Activated naive CD8-positive, alpha-beta T cell treated with anti-CD3 and anti-CD28 coated beads for 36 hours (primary cell): ENCODE results near the gene ALDH3A1. TPM values are rescaled to one million over a fixed set of nuclear protein-coding genes. Genes with fewer than 3 reads are reported as not detected.

Experiments used
- DNase-seq: peaks from one replicate; pipeline ENCODE4 v3.0.0; 2021
- H3K27ac Mint-ChIP-seq: one replicate; pipeline ENCODE4 v1.8.0; 2022; ENCODE audit warnings: mild to moderate bottlenecking, moderate library complexity, mixed read lengths
- H3K27me3 Mint-ChIP-seq: one replicate; pipeline ENCODE4 v1.8.0; 2022; ENCODE audit warnings: mild to moderate bottlenecking, mixed read lengths
- H3K36me3 Mint-ChIP-seq: one replicate; pipeline ENCODE4 v1.8.0; 2021; ENCODE audit warnings: mild to moderate bottlenecking, mixed read lengths
- H3K4me1 Mint-ChIP-seq: one replicate; pipeline ENCODE4 v1.8.0; 2021; ENCODE audit warnings: mixed read lengths
- H3K4me3 Mint-ChIP-seq: one replicate; pipeline ENCODE4 v1.8.0; 2022; ENCODE audit warnings: mild to moderate bottlenecking, moderate library complexity, mixed read lengths
- H3K9me3 Mint-ChIP-seq: one replicate; pipeline ENCODE4 v1.8.0; 2022; ENCODE audit warnings: mixed read lengths
- total RNA-seq, 2 experiments: library from RNA; stranded (reverse); gene quantifications; one replicate each; pipeline ENCODE4 v1.2.3, GENCODE V29; 2021

The ALDH3A1 gene
- total RNA-seq, 2 experiments from 2014 or later: 0.34 to 0.47 TPM

GRCh38 chr17:19720631-19721426 lies 27.3 kb downstream of the ALDH3A1 start:
- H3K9me3 Mint-ChIP-seq: no peaks in the 10 kb centered on the region
- H3K4me1 Mint-ChIP-seq: peaks cover 14% of the 10 kb centered on the region
- H3K27me3 Mint-ChIP-seq: no peaks in the 10 kb centered on the region
- no peak overlapping the region for H3K27ac Mint-ChIP-seq
- DNase-seq: no peak
- H3K4me3 Mint-ChIP-seq: no peak overlapping the region
- H3K36me3 Mint-ChIP-seq: no peaks in the 10 kb centered on the region

GRCh38 chr17:19720210-19720475 lies 28.0 kb downstream of the ALDH3A1 start:
- Mint-ChIP-seq H3K4me1 (peaks cover 8% of the 10 kb centered on the region), H3K9me3 (no peaks in the 10 kb centered on the region), H3K27ac (no peak overlapping the region), H3K27me3 (no peaks in the 10 kb centered on the region), H3K36me3 (no peaks in the 10 kb centered on the region), H3K4me3 (no peak overlapping the region)
- no peak for DNase-seq

- Mint-ChIP-seq H3K27ac (no peak overlapping the region), H3K36me3 (no peaks in the 10 kb centered on the region), H3K27me3 (no peaks in the 10 kb centered on the region), H3K4me1 (peaks cover 5% of the 10 kb centered on the region), H3K4me3 (no peak overlapping the region), H3K9me3 (no peaks in the 10 kb centered on the region)
- DNase-seq: no peak
Measured at GRCh38 chr17:19719355-19720209, 28.5 kb downstream of the ALDH3A1 start.

GRCh38 chr17:19718613-19719354 lies 29.3 kb downstream of the ALDH3A1 start:
- DNase-seq: no peak
- Mint-ChIP-seq H3K36me3 (no peaks in the 10 kb centered on the region), H3K9me3 (no peaks in the 10 kb centered on the region), H3K4me1 (no peaks in the 10 kb centered on the region), H3K4me3 (no peak overlapping the region), H3K27ac (no peak overlapping the region), H3K27me3 (no peaks in the 10 kb centered on the region)

- no peaks in the 10 kb centered on the region for H3K4me1 Mint-ChIP-seq
- H3K27ac Mint-ChIP-seq: no peak overlapping the region
- H3K36me3 Mint-ChIP-seq: no peaks in the 10 kb centered on the region
- DNase-seq: no peak
- no peak overlapping the region for H3K4me3 Mint-ChIP-seq
- H3K9me3 Mint-ChIP-seq: no peaks in the 10 kb centered on the region
- no peaks in the 10 kb centered on the region for H3K27me3 Mint-ChIP-seq
Measured at GRCh38 chr17:19718041-19718612, 30.0 kb downstream of the ALDH3A1 start.

- Mint-ChIP-seq H3K27ac (no peak overlapping the region), H3K36me3 (no peaks in the 10 kb centered on the region), H3K4me1 (no peaks in the 10 kb centered on the region), H3K4me3 (no peak overlapping the region), H3K27me3 (no peaks in the 10 kb centered on the region), H3K9me3 (no peaks in the 10 kb centered on the region)
- DNase-seq: no peak
Measured at GRCh38 chr17:19717411-19717908, 30.6 kb downstream of the ALDH3A1 start.

- no peaks in the 10 kb centered on the region for H3K27me3 Mint-ChIP-seq
- H3K4me3 Mint-ChIP-seq: no peak overlapping the region
- H3K9me3 Mint-ChIP-seq: no peaks in the 10 kb centered on the region
- DNase-seq: no peak
- H3K27ac Mint-ChIP-seq: no peak overlapping the region
- H3K4me1 Mint-ChIP-seq: no peaks in the 10 kb centered on the region
- H3K36me3 Mint-ChIP-seq: no peaks in the 10 kb centered on the region
Measured at GRCh38 chr17:19717031-19717360, 31.1 kb downstream of the ALDH3A1 start.

- H3K4me1 Mint-ChIP-seq: no peaks in the 10 kb centered on the region
- H3K4me3 Mint-ChIP-seq: no peak within 1 kb of the TSS
- H3K9me3 Mint-ChIP-seq: no peaks in the 10 kb centered on the region
- H3K36me3 Mint-ChIP-seq: no peaks in the 10 kb centered on the region
- no peak for DNase-seq
- H3K27me3 Mint-ChIP-seq: no peaks in the 10 kb centered on the region
- H3K27ac Mint-ChIP-seq: no peak within 1 kb of the TSS
Measured at GRCh38 chr17:19716108-19717030, 31.7 kb downstream of the ALDH3A1 start, which contains the start of gene SLC47A2. Gene SLC47A2 (minus strand): TSS chr17:19716584. CDS start chr17:19716555, 29 bp downstream.

GRCh38 chr17:19714542-19715411 lies 33.3 kb downstream of the ALDH3A1 start:
- H3K27ac Mint-ChIP-seq: no peak overlapping the region

GRCh38 chr17:19713901-19714361 lies 34.2 kb downstream of the ALDH3A1 start:
- H3K27ac Mint-ChIP-seq: no peak overlapping the region
- H3K27me3 Mint-ChIP-seq: no peaks in the 10 kb centered on the region
- no peaks in the 10 kb centered on the region for H3K36me3 Mint-ChIP-seq
- H3K4me3 Mint-ChIP-seq: no peak overlapping the region
- H3K9me3 Mint-ChIP-seq: no peaks in the 10 kb centered on the region
- no peaks in the 10 kb centered on the region for H3K4me1 Mint-ChIP-seq
- DNase-seq: no peak

More at GRCh38 chr17:19714542-19715411, 33.3 kb downstream of the ALDH3A1 start:
- Mint-ChIP-seq H3K36me3 (no peaks in the 10 kb centered on the region), H3K4me3 (no peak overlapping the region), H3K27me3 (no peaks in the 10 kb centered on the region), H3K9me3 (no peaks in the 10 kb centered on the region), H3K4me1 (no peaks in the 10 kb centered on the region)
- DNase-seq: no peak

- H3K27me3 Mint-ChIP-seq: no peaks in the 10 kb centered on the region
- H3K4me3 Mint-ChIP-seq: no peak overlapping the region
- no peaks in the 10 kb centered on the region for H3K9me3 Mint-ChIP-seq
- no peaks in the 10 kb centered on the region for H3K36me3 Mint-ChIP-seq
- no peak for DNase-seq
- no peaks in the 10 kb centered on the region for H3K4me1 Mint-ChIP-seq
- H3K27ac Mint-ChIP-seq: no peak overlapping the region
Measured at GRCh38 chr17:19713462-19713861, 34.6 kb downstream of the ALDH3A1 start.

GRCh38 chr17:19712436-19713004 lies 35.6 kb downstream of the ALDH3A1 start:
- H3K4me3 Mint-ChIP-seq: no peak overlapping the region

GRCh38 chr17:19709841-19710240 lies 38.3 kb downstream of the ALDH3A1 start:
- H3K36me3 Mint-ChIP-seq: no peaks in the 10 kb centered on the region
- no peak overlapping the region for H3K27ac Mint-ChIP-seq
- H3K9me3 Mint-ChIP-seq: no peaks in the 10 kb centered on the region

More at GRCh38 chr17:19712436-19713004, 35.6 kb downstream of the ALDH3A1 start:
- H3K9me3 Mint-ChIP-seq: no peaks in the 10 kb centered on the region
- H3K36me3 Mint-ChIP-seq: no peaks in the 10 kb centered on the region
- DNase-seq: no peak
- no peak overlapping the region for H3K27ac Mint-ChIP-seq
- no peaks in the 10 kb centered on the region for H3K4me1 Mint-ChIP-seq
- H3K27me3 Mint-ChIP-seq: no peaks in the 10 kb centered on the region

More at GRCh38 chr17:19709841-19710240, 38.3 kb downstream of the ALDH3A1 start:
- DNase-seq: no peak
- H3K27me3 Mint-ChIP-seq: no peaks in the 10 kb centered on the region
- H3K4me1 Mint-ChIP-seq: no peaks in the 10 kb centered on the region
- H3K4me3 Mint-ChIP-seq: no peak overlapping the region
